Peyer's patch (tissue), 4 donors: Measurements from ENCODE around the gene TLK1.

Source experiments
- CTCF ChIP-seq, 6 experiments: fragments of 450-650 bp in 4 of 6; fragments of 200-600 bp in 2 of 6; sonication (generic) in 1 of 6; IDR thresholded peaks; one replicate each; pipeline ENCODE4 v1.5.1; 2017 to 2019; ENCODE audit warnings: antibody characterized with exemption in 6 of 6, mild to moderate bottlenecking in 3 of 6, moderate library complexity in 1 of 6
- POLR2A ChIP-seq, 2 donors: fragments of 450-650 bp; IDR thresholded peaks; one replicate each; pipeline ENCODE4 v1.5.1; 2017; ENCODE audit warnings: antibody characterized with exemption in 2 of 2, mild to moderate bottlenecking in 2 of 2, moderate library complexity in 2 of 2

GRCh38 chr2:171095014-171095582, 65.6 kb downstream of the TLK1 start:
- TF ChIP-seq POLR2A (IDR thresholded peaks at IDR 0.05) (no peak), CTCF (IDR thresholded peaks at IDR 0.05) (no peak)
